DLD1 (cell line): ENCODE data around the gene BDH1.

ENCODE experiments used
- in situ Hi-C: cut with HindIII; loops from 2 replicates; pipeline ENCODE4 v1.10.0; 2017; ENCODE audit warnings: low sequenced_read_pairs

The BDH1 gene

GRCh38 chr3:197508924-197509775 is 46.6 kb downstream of the BDH1 start:
- in situ Hi-C loops, result no loop called here

DNA sequence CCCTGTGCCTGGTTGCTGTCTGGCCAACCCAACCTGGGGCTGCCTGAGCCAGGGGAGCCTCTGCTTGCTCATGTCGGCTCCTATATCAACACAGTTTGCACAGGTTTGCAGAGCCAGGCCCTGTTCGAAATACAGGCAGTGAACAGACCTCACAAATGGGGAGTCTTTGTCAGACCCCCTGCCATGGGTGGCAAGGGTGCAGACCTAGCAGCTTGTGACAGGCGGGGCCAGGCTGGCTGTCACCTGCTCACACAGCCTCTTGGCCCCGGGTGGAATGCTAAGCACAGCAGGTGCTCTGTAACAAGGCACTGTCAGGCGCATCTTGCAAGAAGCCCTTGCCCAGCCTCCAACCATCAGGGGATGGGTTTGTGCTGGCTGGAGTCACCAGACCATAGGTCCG is 47.3 kb downstream of the BDH1 start:
- in situ Hi-C loops, result no loop called here

DNA sequence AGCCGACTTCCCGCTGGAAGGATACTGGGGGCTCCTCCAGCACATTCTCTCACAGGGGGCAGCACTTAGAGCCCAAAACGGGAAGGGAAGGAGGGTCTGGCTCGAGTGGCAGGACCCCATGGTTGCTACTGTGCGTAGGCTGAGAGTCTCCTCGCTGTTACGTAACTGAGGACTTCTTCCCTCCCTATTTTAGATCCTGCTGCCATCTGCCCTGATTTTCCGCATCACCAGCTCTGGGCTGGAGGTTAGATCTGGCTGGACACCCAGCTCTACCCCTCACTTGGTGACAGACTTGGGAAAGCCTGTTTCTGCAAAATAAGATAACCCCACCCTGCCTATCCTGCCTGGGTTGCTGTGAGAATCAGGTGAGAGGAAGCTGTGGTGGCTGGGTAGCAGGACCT is 47.7 kb downstream of the BDH1 start:
- in situ Hi-C loops, result no loop called here

DNA sequence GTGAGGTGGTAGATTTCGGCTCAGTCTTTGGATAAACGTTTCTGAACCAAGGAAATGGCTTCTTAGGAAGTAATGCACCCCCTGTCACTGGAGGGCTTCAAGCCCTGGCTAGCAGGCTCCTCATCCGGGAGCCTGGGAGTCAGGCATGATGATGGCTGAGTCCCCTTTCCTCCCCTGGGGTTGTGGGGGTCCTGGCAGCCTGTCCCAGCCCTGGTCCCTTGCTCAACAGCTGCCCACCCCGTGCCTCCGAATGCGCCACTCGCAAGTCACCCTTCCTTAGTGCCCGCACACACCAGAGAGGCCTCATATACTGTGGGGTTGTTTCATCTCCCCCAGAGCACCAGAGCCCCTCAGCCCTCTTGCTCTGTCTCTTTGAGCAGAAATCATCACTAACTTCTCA is 48.2 kb downstream of the BDH1 start:
- in situ Hi-C loops, result no loop called here

DNA sequence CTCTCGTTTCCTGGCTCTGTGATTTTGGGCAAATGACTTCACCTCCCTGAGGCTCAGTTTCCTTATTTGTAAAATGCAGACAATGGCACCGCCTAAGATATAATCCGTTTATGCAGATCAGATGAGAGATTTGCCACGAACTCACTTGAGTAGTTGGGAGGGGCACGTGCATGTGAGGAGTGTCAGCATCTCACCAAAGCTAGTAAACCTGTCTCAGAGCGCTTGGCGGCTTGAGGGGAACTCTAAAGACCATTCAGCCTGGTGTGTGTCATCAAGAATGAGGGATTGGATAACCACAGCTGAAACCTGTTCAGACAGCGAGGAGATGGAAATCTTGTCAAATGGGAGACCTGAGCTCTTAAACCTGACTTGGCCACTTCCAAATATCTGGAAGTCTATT is 48.7 kb downstream of the BDH1 start:
- in situ Hi-C loops, result no loop called here

DNA sequence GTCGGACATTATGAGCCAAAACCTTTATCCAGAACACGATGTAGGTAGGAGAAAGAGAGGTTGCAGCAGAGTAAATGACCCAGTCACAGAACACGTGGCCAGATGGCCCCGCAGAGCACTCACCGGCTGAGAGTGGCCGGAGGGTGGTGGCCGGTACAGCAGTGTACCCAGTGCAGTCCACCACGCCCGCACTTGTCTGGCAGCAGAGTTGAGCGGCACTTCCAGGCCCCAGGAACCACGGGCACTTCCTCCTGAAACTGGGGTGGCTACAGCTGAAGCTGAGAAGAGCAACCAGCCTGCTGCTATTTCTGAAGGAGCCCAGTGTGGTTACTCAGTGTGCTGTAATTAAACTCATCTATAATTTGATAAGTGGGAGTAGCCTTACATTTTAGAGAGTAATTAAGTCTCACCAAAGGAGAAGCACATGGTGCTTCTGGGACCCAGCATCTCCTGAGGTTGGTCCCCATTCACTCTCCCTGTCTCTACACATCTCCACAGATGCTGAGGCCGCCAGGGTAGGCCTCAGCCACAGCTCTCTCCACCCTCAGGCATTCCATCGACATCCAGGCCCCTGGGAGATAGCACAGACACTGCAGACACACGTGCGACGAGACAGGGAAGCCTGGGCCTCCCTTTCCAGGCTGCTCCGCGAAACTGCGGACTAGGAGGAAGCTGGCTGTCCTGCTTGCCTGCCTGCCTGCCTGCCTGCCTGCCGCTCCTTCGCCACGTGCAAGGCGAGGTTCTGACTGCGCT is 49.8 kb downstream of the BDH1 start:
- in situ Hi-C loops, result no loop called here

- in situ Hi-C loops, result no loop called here
Observed at GRCh38 chr3:197504641-197505121, 51.1 kb downstream of the BDH1 start.

GRCh38 chr3:197504229-197504628 is 51.5 kb downstream of the BDH1 start:
- in situ Hi-C loops, result no loop called here

GRCh38 chr3:197503652-197504051 is 52.1 kb downstream of the BDH1 start:
- in situ Hi-C loops, result no loop called here

GRCh38 chr3:197501879-197502620 is 53.7 kb downstream of the BDH1 start:
- in situ Hi-C loops, result no loop called here

GRCh38 chr3:197501496-197501878 is 54.3 kb downstream of the BDH1 start:
- in situ Hi-C loops, result no loop called here

DNA sequence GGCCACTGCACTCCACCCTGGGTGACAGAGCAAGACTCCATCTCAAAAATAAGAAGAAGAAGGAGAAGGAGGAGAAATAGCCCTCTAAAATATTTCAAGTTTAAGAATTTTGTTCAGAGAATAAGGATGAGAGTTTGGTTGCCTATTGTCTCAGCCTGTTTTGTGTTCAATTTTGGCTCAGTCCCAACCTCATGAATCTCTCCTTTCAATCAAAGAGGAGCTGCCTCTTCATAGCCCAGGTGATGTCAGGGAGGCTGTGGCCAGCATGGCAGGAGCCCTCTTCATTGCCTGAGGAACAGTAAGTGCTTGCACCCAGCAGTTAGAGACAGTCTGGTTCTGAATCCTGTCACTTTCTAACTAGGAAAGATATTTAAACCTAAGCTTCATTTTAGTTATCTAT is 55.0 kb downstream of the BDH1 start:
- in situ Hi-C loops, result no loop called here

DNA sequence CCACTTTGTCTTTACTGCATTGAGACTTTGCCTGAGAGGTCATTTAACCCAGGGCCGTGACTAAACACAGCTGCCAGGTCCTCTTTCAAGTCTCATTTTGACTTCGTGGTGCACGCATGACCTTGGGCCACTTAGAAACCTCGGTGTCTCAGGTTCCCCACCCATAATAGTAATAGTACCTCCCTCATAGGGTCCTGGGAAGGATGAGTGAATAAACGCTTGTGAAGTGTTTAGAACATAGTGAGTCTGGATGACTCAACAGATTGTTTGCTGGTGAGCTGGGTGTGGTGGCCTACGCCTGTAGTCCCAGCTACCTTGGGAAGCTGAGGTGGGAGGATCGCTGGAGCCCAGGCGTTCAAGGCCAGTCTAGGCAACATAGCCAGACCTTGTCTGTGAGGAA is 56.3 kb downstream of the BDH1 start:
- in situ Hi-C loops, result no loop called here

DNA sequence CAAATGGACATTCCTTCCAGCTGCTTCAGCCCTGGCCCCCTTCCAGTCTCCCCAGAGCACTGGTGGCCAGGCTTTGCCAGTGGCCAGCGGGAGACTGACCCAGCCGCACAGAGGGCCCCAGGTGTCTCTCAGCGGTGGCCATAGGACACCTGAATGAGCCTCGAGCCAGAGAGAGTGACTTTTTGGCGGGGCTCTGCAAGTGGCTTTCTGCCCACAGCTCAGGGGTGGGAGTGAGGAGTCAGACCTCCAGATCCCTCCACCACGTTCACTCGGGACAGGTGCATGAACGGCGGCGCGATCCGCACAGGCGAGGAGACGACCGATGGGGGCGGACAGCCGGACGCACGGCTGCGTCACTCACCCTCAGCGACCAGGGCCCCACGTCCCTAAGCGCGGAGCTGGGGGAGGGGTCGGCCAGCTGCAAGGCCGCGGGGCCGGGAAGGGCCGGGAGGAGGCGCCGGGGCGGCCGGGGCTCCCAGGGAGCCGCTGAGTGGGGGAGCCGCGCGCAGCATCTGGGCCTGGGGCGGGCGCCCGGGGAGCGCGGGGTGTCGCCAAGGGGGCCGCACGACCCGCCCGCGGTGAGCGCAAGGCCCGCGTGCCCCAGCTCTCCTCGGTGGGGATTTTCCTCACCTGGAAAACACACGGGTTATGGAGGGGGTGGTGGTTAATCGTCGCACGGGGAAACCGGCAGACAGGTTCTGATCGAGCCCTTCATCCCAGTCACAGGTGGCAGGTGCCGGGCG is 57.1 kb downstream of the BDH1 start:
- in situ Hi-C loops, result no loop called here

DNA sequence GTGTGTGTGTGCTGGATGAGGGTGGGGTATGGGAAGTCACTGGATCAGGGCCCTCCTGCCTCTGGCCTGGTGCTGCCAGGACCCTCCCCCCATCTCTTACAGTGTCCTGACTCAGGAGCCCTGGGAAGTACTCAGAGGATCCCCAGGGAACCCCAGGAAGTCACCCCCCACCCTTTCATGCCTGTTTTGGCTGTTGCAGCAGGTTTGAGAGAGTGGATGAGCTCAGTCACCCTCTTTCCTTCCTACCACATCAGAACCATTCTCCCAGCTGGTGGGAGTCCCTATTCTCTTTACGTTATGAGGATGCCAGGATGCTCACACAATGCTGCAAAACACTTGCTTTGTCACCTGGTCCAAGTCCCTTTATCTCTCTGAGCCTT is 59.0 kb downstream of the BDH1 start:
- in situ Hi-C loops, result no loop called here

DNA sequence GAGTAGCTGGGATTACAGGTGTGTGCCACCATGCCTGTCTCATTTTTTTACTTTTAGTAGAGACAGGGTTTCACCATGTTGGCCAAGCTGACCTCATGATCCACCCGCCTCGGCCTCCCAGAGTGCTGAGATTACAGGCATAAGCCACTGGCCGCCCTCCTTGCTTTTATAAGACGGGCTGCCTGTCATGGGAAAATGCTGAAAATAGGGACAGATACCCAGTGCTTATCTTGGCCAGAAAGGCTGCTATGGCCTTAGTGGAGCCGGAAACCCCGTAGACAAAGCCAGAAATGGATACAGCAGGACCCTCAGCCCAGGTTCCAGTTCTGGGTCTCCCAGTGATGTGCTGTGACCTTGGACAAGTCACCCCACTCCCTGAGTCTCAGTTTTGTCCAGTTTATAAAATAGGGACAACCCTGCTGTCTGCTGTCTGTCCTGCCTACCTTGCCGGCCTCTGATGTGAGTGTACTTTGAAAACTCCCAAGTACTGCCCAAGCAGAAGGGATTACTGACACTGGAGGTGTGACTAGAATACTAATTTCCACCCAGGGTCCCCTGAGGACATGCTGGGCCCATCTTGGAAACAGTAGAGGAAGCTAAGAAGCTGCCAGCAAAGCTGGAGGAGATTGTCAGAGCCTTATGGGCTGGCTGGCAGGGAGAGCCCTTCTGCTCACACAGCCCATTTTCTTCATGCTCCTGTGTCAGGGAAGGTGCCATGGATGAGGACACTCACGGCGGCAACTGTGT is 59.6 kb downstream of the BDH1 start:
- in situ Hi-C loops, result no loop called here

DNA sequence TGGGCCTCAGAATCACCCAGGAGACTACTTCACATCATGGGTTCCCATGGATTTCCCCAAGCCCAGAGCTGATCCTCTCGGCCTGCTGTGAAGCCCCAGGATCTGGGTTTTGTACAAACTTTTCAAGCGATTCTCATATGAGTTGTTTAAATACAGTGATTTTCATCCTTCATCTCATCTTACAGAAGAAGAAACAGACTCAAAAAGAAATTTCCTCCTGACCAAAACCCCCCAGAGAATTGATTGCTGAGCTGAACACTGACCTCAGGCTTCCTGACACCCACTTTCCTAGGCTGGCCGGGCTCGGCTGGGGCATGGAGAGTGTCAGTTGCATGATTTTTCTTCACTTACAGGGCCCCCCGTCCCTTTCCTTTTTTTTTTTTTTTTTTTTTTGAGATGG is 60.3 kb downstream of the BDH1 start:
- in situ Hi-C loops, result no loop called here

GRCh38 chr3:197495059-197495455 is 60.7 kb downstream of the BDH1 start:
- in situ Hi-C loops, result no loop called here

GRCh38 chr3:197494366-197495058 is 61.3 kb downstream of the BDH1 start:
- in situ Hi-C loops, result no loop called here

DNA sequence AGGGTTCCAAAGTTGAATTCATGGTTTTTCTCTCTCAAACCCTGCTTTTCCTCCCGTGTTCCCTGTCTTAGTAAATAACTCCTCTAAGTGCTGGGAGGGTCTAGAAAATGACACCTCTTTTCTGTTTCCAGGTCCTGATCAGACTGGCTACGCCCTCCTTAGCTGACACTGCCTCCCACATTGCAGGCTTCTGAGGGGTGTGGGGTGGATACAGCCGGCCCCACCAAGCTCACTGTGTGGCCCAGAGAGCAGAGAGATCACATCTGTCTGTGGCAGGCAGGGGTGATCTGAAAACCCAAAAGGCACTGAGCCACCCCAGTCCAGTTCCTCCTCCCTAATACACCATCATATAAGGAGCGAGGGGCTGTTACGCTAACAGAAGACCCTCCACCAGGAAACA is 62.7 kb downstream of the BDH1 start:
- in situ Hi-C loops, result no loop called here
